Stimulated activated CD4-positive, alpha-beta T cell treated with anti-CD3 and anti-CD28 coated beads, Interleukin-15, amount 100 ng/mL, for 24 hours (primary cell): Measurements from ENCODE around the gene NCK2.
"Not testable (repeated sequence)": the region's sequence is repeated elsewhere in the genome, so short reads cannot be mapped to it uniquely, and the experiment has no call there.

Experiments
- DNase-seq: peaks from one replicate; pipeline ENCODE4 v3.0.0-alpha.2; 2020

Gene NCK2

DNA sequence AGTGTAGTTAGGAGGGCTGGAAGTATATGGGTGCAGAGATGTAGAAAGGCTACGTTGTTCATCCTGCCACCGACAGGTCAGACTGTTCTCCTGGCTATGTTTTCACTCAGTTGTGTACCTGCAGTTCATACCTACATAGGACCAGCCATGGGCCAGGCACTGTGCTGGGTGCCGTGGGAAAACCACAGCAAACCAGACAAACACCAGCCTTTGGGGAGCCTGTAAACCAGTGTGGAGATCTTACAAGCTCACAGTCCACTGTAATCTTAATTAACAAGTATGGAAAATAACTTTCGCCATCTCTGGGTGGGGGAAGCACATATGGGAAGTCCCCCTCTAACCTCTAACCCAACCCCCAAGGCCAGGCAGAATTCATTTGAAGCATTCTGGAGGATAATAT, 12.7 kb downstream of the NCK2 start:
- no peak for DNase-seq

DNA sequence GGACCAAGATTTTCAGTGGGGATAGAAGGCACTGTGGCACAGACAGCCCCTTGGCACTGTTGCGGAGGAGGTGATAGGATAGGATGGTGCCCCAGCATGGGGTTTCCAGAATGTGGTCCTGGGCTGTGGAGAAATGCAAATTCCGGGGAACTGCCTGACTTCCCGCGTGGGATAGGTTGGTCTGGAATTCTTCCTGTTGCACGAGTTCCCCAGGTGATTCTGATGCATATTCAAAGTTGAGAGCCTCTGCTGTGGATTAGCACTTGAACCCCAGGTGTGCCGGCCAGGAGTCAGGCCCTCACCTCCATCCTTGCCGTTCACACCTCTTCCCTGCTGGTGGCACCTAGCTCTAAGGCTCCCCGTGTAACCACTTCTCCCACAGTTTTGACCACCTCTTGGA, 15.5 kb downstream of the NCK2 start:
- DNase-seq = no peak

- no peak for DNase-seq
Observed at GRCh38 chr2:105760639-105761337, 16.1 kb downstream of the NCK2 start.

DNA sequence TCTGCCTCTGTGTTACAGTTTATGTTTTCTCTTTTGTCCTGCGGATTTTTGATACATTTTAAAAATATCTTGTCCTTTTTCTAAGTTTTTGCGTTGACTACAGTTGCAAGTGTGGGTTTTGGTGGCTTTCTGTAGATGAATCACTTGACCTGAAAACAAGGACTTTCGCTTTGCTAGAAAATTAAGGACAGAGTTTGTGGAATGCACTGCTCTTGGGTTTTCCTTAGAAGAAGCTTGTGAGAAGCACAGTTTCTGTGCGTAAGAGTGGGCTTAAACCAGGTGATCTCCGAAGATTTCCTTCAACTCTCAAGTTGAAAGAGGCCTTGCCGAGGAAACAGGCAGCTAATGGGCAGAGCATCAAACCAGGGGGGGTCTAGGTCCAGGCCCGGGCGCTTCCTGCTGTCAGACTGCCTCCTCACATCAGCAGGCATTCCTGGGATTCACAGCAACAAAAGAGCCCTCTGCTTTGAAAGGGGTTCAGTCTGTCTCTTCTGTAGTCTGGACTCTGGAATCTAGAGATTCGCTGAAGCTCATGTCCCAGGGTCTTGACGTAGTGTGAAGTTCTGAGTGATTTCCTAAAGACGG, 17.3 kb downstream of the NCK2 start:
- no peak for DNase-seq

DNA sequence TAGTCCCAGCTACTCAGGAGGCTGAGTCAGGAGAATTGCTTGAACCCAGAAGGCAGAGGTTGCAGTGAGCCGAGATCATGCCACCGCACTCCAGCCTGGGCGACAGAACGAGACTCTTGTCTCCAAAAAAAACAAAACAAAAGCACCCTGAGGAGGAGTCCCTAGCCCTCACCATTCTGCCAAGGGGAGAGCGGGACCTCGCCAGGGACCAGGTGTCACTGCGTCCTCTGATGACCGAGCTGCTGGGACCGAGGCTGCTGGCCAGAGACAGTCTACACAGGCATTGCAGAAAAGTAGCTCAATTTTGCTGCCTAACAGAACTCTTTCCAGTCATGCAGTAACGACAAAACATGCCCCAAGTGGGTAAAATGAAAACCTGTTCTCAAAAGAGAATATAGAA, 18.4 kb downstream of the NCK2 start:
- no peak for DNase-seq

DNA sequence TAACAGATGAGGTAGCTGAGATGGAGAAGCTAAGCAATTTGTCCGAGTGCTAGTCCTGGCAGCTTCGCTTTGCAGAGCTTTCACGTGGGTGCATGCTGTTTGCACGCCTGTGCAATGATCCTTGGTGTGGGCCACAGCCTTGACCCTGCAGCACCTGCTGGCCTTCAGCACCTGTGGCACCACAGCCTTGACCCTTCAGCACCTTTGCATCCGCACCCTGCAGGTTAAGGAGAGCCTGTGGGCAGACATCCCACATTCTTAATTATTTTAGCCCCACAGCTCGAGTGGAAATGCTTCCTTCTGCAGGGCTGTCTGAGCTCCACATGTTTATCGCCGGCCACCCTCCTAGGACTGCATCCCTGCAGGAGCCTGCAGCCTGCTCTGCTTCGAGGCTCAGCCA, 19.3 kb downstream of the NCK2 start:
- no peak for DNase-seq

GRCh38 chr2:105765415-105766299, 20.9 kb downstream of the NCK2 start:
- no peak for DNase-seq

DNA sequence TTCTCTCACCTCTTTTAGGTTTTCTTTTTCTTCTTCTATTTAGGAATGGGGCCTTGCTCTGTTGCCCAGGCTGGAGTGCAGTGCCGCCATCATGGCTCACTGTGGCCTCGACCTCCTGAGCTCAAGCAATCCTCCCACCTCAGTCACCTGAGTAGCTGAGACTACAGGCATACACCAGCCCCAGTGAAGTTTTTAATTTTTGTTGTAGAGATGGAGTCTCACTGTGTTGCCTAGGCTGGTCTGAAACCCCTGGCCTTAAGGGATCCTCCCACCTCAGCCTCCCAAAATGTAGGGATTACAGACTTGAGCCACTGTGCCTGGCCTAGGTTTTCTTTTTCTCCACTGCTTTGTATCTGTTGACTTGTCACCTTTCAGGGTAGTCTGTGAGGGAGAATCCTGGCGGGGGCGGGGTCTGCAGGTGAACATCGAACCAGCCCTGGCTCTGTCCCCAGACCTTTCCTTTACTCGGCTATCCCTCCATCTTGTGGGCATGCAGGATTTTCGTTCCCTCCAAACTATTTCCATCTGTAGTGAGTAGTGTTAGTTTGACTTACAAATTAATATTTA, 21.7 kb downstream of the NCK2 start:
- no peak for DNase-seq

- DNase-seq = no peak
Observed at GRCh38 chr2:105768176-105768575, 23.5 kb downstream of the NCK2 start.

GRCh38 chr2:105768961-105769452, 24.3 kb downstream of the NCK2 start:
- no peak for DNase-seq

GRCh38 chr2:105769504-105769903, 24.8 kb downstream of the NCK2 start:
- no peak for DNase-seq

DNA sequence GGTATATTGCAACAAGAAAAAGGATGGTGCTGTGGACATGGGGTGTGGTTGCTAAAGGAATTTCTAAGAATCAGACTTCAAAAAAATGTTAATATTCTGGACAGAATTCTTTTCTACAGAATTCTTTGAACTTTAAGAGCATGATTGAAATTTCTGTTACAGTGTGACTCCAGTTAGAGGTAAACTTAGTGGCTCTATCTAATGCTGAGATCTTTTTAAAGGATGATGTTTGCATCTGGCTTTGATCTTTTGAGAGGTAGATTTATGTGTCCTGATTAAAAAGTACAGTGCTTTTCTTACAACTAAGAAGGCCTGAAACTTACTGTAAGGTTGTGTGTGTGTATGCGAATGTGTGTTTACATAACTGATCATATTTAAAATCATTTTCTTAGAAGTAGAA, 25.4 kb downstream of the NCK2 start:
- no peak for DNase-seq

- not testable (repeated sequence) for DNase-seq
Observed at GRCh38 chr2:105771291-105771690, 26.6 kb downstream of the NCK2 start.

DNA sequence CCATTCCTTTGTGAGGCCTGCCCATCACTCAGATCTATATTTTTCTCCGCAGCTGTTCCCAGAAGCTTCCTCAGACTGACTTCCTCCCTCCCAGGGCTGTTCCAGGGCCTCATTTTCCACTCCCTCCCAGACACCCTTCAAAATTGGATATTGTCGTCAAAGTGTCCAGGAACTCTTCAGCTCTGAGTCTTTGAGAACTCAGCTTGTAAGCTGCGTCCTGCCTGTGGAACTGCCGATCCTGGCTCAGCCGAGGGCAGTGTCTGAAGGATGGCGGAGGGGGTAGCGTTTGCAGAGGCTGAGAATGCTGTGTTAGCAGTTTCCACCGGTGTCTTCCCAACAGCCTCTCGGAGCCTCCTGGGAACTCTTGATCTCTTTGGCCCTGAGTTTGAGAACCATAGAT, 27.1 kb downstream of the NCK2 start:
- no peak for DNase-seq

DNA sequence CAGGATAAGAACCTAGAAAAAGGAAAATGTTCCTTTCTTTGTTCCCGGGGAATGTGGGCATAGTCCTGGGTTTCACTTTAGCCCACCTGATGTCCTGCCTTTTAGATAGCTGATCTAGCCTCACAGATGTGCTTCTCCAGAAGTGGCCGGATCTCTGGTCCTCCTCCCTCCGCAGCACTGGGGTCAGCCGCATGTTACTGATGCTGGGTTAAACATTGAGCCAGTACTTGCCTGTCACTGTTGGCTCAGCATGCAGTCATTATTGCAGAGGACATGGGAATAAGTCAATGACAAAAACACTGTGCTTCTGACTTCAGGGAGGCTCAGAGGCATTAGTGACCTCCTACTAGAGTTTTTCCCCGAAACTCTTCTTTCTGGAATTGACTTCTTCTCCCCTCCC, 27.6 kb downstream of the NCK2 start:
- no peak for DNase-seq

DNA sequence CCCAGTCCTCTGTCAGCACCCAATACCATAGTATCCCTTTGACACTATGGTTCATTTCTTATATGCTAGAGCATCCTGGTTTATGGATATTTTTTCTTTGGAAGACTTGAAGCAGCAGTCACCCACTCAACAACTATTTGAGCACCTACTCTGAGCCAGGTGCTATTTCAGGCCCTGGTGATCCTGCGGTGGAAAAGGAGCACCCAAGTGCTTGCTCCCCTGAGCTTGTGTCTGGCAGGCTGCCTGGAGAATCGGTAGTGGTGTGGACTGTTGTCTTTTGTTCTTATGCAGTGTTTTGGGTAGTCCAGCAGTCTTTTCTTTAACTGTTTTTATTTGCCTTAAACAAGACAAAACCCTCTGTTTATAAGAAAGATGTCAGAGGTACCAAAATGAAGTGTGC, 28.9 kb downstream of the NCK2 start:
- DNase-seq = no peak

GRCh38 chr2:105774781-105775337, 30.1 kb downstream of the NCK2 start:
- no peak for DNase-seq

DNA sequence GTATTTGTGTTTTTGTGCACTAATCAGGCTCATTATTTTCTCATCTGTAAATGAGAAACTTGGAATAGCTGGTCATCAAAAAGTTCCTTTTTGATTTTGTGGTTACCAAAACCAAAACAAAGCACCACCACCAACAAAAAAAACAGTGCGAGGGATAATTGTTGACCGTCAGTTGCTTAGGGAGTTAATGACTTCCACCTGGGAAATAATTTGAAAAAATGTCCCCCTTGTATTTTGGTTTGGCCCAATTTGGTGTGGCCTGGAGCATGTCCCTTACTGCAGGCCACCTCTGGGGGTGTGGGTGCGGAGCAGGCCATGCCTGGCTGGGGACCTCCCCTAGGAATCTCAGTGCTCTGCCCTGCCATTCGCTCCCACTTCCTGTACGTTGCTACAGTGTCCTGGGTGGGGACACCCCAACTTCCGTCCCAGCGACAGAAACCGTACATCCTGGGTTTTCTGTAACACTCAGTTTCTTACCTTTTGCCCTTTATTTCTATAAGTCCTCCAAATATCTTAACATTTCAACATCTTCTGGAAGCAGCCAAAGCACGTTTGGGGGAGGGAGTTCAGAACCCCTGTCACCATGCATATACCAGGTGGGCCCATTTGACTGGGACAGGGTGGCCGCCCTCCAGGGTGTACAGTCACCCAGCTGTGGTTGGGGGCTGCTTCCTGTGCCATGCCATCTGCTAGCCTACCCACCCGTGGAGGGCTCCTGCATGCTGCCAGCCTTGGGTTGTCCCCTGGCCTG, 31.3 kb downstream of the NCK2 start:
- peak; percentile 50 for DNase-seq

DNA sequence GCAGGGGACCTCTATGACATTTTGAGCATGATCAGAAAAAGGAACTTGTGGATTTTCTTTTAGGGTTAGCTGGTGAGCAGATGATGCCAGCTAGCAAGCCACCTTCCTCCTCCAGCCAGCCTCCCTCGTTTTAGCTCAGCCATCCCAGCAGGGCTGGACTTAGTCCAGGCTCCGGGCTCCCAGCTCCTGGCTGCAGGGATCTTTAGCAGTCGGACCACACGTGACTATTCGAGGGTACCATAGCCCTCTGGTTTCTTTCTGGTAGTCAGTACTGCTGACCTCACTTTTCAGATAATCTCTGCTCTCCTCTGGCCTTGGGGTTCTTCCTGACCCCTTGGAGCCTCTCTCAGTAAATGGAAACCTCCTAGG, 31.8 kb downstream of the NCK2 start:
- DNase-seq = no peak

GRCh38 chr2:105777031-105777482, 32.3 kb downstream of the NCK2 start:
- DNase-seq = no peak

- DNase-seq = no peak
Observed at GRCh38 chr2:105777506-105778055, 32.9 kb downstream of the NCK2 start.

DNA sequence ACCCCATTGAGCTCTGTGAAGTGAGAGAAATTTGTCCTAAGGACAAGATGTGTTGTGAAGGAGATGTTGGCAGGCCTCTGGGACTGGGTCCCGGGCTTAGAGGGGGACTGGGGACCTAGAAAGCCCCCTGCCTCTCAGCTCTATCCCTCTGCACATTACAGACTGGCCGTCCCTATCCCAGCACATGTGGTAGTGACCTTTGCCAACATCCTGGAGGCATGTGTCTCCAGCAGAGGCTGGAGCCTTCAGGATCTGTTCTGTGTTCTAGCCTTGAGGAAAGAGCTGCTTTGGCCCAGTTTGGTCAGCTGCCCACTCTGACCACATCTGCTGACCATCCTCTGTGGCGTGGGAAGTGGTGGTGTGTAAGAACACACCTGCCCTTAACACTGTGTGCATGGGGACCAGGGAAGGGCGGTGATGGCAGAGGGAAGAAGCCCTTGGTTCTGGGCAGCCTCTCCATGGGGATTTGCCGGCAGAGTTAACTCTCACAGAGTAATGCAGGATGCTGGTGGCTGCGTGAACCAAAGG, 33.4 kb downstream of the NCK2 start:
- no peak for DNase-seq
